ENCODE measurements around the gene HES1.

- no peak for TF ChIP-seq CTCF (IDR thresholded peaks at IDR 0.05; ENCODE audit: insufficient read depth, low read length)
- no peak for TF ChIP-seq POLR2AphosphoS5 (IDR thresholded peaks at IDR 0.05; ENCODE audit: low read depth)
- no peak for TF ChIP-seq REST (IDR thresholded peaks at IDR 0.05; ENCODE audit: insufficient replicate concordance, low read depth)
- no peak for TF ChIP-seq SPI1 (IDR thresholded peaks at IDR 0.05; ENCODE audit: borderline replicate concordance, low read depth)
Observed at GRCh38 chr3:194132465-194133286, 3.3 kb upstream of the HES1 start.
